HCT116 (cell line): ENCODE results near the gene GTF3C4. TPM values are rescaled to one million over a fixed set of nuclear protein-coding genes. Genes with fewer than 3 reads are reported as not detected.

Experiments used
- ATAC-seq: fragments of 200-7000 bp; cut with Tn5 transposase; 2 replicates; pipeline ENCODE4 v1.9.1; 2020; ENCODE audit warnings: mild to moderate bottlenecking, moderate library complexity
- BruUV-seq: library from RNA; stranded (reverse); fragments of 400-500 nt; replicated peaks from 2 replicates; lab custom pipeline; 2021; lab: Mats Ljungman, UMichigan
- CTCF ChIA-PET: fragments of 300-600 bp; sonication (Branson Sonifier 250); formaldehyde crosslinking; loops from one replicate; lab custom pipeline; 2021; ENCODE audit warnings: antibody characterized with exemption; lab: Charles Lee
- POLR2A ChIA-PET: fragments of 300-600, 350-600 bp; sonication (Branson Sonifier 250); formaldehyde crosslinking; loops from one replicate; lab custom pipeline; 2021; ENCODE audit warnings: antibody characterized with exemption; lab: Charles Lee
- RAD21 ChIA-PET, 2 experiments: fragments of 300-600 bp; sonication (Branson Sonifier 250); formaldehyde crosslinking; loops; one replicate each; lab custom pipeline; 2023; ENCODE audit warnings: low total read pairs in 2 of 2; ENCODE audit not compliant: uncharacterized antibody in 2 of 2, unreplicated experiment in 2 of 2, low non-redundant PET in 1 of 2; lab: Charles Lee
- DNase-seq: peaks from one replicate; pipeline ENCODE4 v3.0.0-alpha.2; 2010; ENCODE audit warnings: low read depth, low spot score
- H2AFZ ChIP-seq: fragments of 200-600 bp; shearing (Covaris generic), sonication (generic); 2 replicates; pipeline ENCODE4 v1.6.1; 2017; ENCODE audit warnings: low read depth, mixed run types, mixed read lengths, antibody characterized with exemption, low read length; ENCODE audit not compliant: poor library complexity, severe bottlenecking
- H3K27ac ChIP-seq: 2 replicates; pipeline ENCODE4 v1.5.1; 2012; ENCODE audit warnings: low read depth, low read length
- H3K27me3 ChIP-seq: fragments of 200-600 bp; sonication (generic); 2 replicates; pipeline ENCODE4 v1.6.1; 2016; ENCODE audit warnings: mixed run types, low read length, mixed read lengths; ENCODE audit not compliant: insufficient read depth
- H3K36me3 ChIP-seq, 2 experiments: fragments of 200-500 bp in 1 of 2; fragments of 200-600 bp in 1 of 2; sonication (Bioruptor generic) in 1 of 2; sonication (generic) in 1 of 2; 2 replicates each; pipeline versions ENCODE4 v1.5.1 to v1.6.1; 2014 to 2016; ENCODE audit warnings: low read length in 2 of 2, inconsistent platforms in 1 of 2, mixed read lengths in 1 of 2, mixed run types in 1 of 2; ENCODE audit not compliant: insufficient read depth in 2 of 2, control insufficient read depth in 1 of 2
- H3K4me1 ChIP-seq, 2 experiments: fragments of 200-600 bp in 1 of 2; sonication (generic) in 1 of 2; 2 replicates each; pipeline versions ENCODE4 v1.5.1 to v1.6.1; 2012 to 2017; ENCODE audit warnings: low read length in 2 of 2, inconsistent platforms in 1 of 2, mild to moderate bottlenecking in 1 of 2, mixed read lengths in 1 of 2, mixed run types in 1 of 2, moderate library complexity in 1 of 2; ENCODE audit not compliant: insufficient read depth in 2 of 2, control insufficient read depth in 1 of 2
- H3K4me2 ChIP-seq: fragments of 200-600 bp; sonication (generic); 2 replicates; pipeline ENCODE4 v1.6.1; 2017; ENCODE audit warnings: mixed run types, low read length, mixed read lengths
- H3K4me3 ChIP-seq, 2 experiments: fragments of 200-600 bp in 1 of 2; sonication (generic) in 1 of 2; replicated peaks in 1 of 2; 2 replicates each; pipeline ENCODE4 v1.5.1; 2011 to 2016; ENCODE audit warnings: low read length in 2 of 2, control low read depth in 1 of 2, low read depth in 1 of 2, mild to moderate bottlenecking in 1 of 2, mixed read lengths in 1 of 2, mixed run types in 1 of 2
- H3K79me2 ChIP-seq: fragments of 200-600 bp; sonication (generic); 2 replicates; pipeline ENCODE4 v1.6.1; 2017; ENCODE audit warnings: mild to moderate bottlenecking, mixed run types, low read length, moderate library complexity, mixed read lengths; ENCODE audit not compliant: insufficient read depth
- H3K9ac ChIP-seq: fragments of 200-600 bp; sonication (generic); 2 replicates; pipeline ENCODE4 v1.6.1; 2016; ENCODE audit warnings: low read length, mixed read lengths
- H3K9me2 ChIP-seq: fragments of 200-600 bp; sonication (generic), shearing (Covaris generic); 2 replicates; pipeline ENCODE4 v1.6.1; 2017; ENCODE audit warnings: mixed run types, mild to moderate bottlenecking, moderate library complexity; ENCODE audit not compliant: insufficient read depth
- H3K9me3 ChIP-seq, 2 experiments: fragments of 200-500 bp in 1 of 2; fragments of 200-600 bp in 1 of 2; sonication (Bioruptor generic) in 1 of 2; sonication (generic) in 1 of 2; 2 replicates each; pipeline ENCODE4 v1.6.1; 2014 to 2017; ENCODE audit warnings: low read length in 2 of 2, mixed read lengths in 2 of 2, inconsistent platforms in 1 of 2, low read depth in 1 of 2, mild to moderate bottlenecking in 1 of 2, mixed run types in 1 of 2, moderate library complexity in 1 of 2; ENCODE audit not compliant: control insufficient read depth in 1 of 2, insufficient read depth in 1 of 2
- H4K20me1 ChIP-seq: fragments of 200-600 bp; sonication (generic), shearing (Covaris generic); 2 replicates; pipeline ENCODE4 v1.6.1; 2017; ENCODE audit warnings: mixed run types, mild to moderate bottlenecking, moderate library complexity; ENCODE audit not compliant: insufficient read depth
- CBX3 ChIP-seq: IDR thresholded peaks from 2 replicates; pipeline ENCODE4 v1.6.1; 2012; ENCODE audit warnings: low read depth
- CEBPB ChIP-seq: IDR thresholded peaks from 2 replicates; pipeline ENCODE4 v1.6.1; 2012; ENCODE audit warnings: low read depth
- ELF1 ChIP-seq: IDR thresholded peaks from 2 replicates; pipeline ENCODE4 v1.6.1; 2012; ENCODE audit warnings: low read depth, borderline replicate concordance
- EZH2phosphoT487 ChIP-seq: fragments of 200-600 bp; IDR thresholded peaks from 2 replicates; pipeline ENCODE4 v1.6.1; 2018; ENCODE audit warnings: antibody characterized with exemption, borderline replicate concordance
- FOSL1 ChIP-seq: IDR thresholded peaks from 2 replicates; pipeline ENCODE4 v1.6.1; 2012; ENCODE audit warnings: low read depth
- JUND ChIP-seq: IDR thresholded peaks from 2 replicates; pipeline ENCODE4 v1.6.1; 2012
- POLR2A ChIP-seq: IDR thresholded peaks from 2 replicates; pipeline ENCODE4 v1.7.0; 2011; ENCODE audit warnings: borderline replicate concordance; ENCODE audit not compliant: insufficient read depth, insufficient read length; ENCODE audit errors: extremely low read depth
- POLR2AphosphoS5 ChIP-seq: IDR thresholded peaks from 2 replicates; pipeline ENCODE4 v1.6.1; 2011; ENCODE audit warnings: mild to moderate bottlenecking, low read depth, low read length, moderate library complexity
- RAD21 ChIP-seq: IDR thresholded peaks from 2 replicates; pipeline ENCODE4 v1.6.1; 2012; ENCODE audit warnings: low read depth, mild to moderate bottlenecking
- SRF ChIP-seq: IDR thresholded peaks from 2 replicates; pipeline ENCODE4 v1.6.1; 2012; ENCODE audit warnings: low read depth
- TCF7L2 ChIP-seq: IDR thresholded peaks from 2 replicates; pipeline ENCODE4 v1.7.0; 2011; ENCODE audit warnings: borderline replicate concordance, inconsistent platforms; ENCODE audit not compliant: insufficient read depth, insufficient read length; ENCODE audit errors: extremely low read depth
- YY1 ChIP-seq: IDR thresholded peaks from 2 replicates; pipeline ENCODE4 v1.6.1; 2011; ENCODE audit warnings: low read length, low read depth, moderate library complexity, mild to moderate bottlenecking; ENCODE audit not compliant: insufficient replicate concordance; ENCODE audit errors: extremely low read depth
- ZFX ChIP-seq: fragments of 450-650 bp; IDR thresholded peaks from 2 replicates; pipeline ENCODE4 v1.6.1; 2017
- ZNF274 ChIP-seq: fragments of 200-500 bp; sonication (Bioruptor generic); IDR thresholded peaks from 2 replicates; pipeline ENCODE4 v1.6.1; 2014; ENCODE audit warnings: mild to moderate bottlenecking, low read depth, low read length, inconsistent platforms
- intact Hi-C: fragments of 100-400 bp; cut with micrococcal nuclease; formaldehyde crosslinking; loops from 2 replicates; pipeline ENCODE4 v1.10.0; 2022
- total RNA-seq: library from RNA; stranded (reverse); gene quantifications from one replicate; pipeline ENCODE4 v1.2.1, GENCODE V29; 2021; ENCODE audit not compliant: unreplicated experiment
- TF ChIP-seq, protein P1 (sequence below): IDR thresholded peaks from 2 replicates; pipeline ENCODE4 v1.6.1; 2012; ENCODE audit warnings: low read depth
- TF ChIP-seq, protein P2 (sequence below): IDR thresholded peaks from 2 replicates; pipeline ENCODE4 v1.6.1; 2012
- TF ChIP-seq, protein P3 (sequence below): IDR thresholded peaks from 2 replicates; pipeline ENCODE4 v1.6.1; 2011; ENCODE audit warnings: mild to moderate bottlenecking, low read length, moderate library complexity; ENCODE audit not compliant: insufficient replicate concordance; ENCODE audit errors: extremely low read depth
- TF ChIP-seq, protein P4 (sequence below): IDR thresholded peaks from 2 replicates; pipeline ENCODE4 v1.6.1; 2012

GTF3C4 gene
- total RNA-seq, 1 experiment from 2014 or later = 26.4 TPM

DNA sequence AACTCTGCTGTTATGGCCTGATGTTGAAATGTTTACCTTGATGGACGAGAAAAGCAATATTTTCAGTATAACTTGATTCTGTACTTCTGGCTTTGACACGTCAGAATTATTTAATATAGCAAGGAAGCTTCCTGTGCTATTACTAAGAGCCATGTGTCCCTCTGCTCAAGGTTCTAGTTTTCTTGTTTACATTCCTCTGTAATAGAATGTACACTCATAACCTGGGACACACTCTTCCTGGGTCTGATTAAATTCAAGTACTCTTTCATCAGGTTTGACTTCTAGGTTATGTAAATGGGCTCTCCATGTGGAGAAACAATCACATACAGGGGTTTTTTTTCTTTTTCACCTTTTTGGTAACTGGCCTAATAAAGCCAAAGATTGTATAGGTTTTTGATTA, 33.1 kb downstream of the GTF3C4 start:
- no peak overlapping the region for H2AFZ ChIP-seq
- ATAC-seq = no peak
- no peak overlapping the region for H3K4me3 ChIP-seq
- BruUV-seq = no TSS peak
- peaks cover under 1 to 1% of the 10 kb centered on the region in 2 experiments; a peak in 2 of 4 replicates for H3K9me3 ChIP-seq
- no peak overlapping the region for H3K9ac ChIP-seq
- H3K27ac ChIP-seq = no peak overlapping the region
- DNase-seq = no peak
- H3K4me2 ChIP-seq = no peak overlapping the region
- H3K4me1 ChIP-seq = no peaks in the 10 kb centered on the region
- ChIA-PET RAD21 (no interaction called here), POLR2A (no interaction called here), CTCF (no interaction called here)
- H3K79me2 ChIP-seq = no peaks in the 10 kb centered on the region
- no peaks in the 10 kb centered on the region for H3K36me3 ChIP-seq
- no peak for TF ChIP-seq POLR2A
- no peak for TF ChIP-seq CEBPB
- TF ChIP-seq POLR2AphosphoS5 = no peak
- TF ChIP-seq TCF7L2 = no peak
- TF ChIP-seq JUND = no peak
- TF ChIP-seq FOSL1 = no peak
- TF ChIP-seq, protein P1, sequence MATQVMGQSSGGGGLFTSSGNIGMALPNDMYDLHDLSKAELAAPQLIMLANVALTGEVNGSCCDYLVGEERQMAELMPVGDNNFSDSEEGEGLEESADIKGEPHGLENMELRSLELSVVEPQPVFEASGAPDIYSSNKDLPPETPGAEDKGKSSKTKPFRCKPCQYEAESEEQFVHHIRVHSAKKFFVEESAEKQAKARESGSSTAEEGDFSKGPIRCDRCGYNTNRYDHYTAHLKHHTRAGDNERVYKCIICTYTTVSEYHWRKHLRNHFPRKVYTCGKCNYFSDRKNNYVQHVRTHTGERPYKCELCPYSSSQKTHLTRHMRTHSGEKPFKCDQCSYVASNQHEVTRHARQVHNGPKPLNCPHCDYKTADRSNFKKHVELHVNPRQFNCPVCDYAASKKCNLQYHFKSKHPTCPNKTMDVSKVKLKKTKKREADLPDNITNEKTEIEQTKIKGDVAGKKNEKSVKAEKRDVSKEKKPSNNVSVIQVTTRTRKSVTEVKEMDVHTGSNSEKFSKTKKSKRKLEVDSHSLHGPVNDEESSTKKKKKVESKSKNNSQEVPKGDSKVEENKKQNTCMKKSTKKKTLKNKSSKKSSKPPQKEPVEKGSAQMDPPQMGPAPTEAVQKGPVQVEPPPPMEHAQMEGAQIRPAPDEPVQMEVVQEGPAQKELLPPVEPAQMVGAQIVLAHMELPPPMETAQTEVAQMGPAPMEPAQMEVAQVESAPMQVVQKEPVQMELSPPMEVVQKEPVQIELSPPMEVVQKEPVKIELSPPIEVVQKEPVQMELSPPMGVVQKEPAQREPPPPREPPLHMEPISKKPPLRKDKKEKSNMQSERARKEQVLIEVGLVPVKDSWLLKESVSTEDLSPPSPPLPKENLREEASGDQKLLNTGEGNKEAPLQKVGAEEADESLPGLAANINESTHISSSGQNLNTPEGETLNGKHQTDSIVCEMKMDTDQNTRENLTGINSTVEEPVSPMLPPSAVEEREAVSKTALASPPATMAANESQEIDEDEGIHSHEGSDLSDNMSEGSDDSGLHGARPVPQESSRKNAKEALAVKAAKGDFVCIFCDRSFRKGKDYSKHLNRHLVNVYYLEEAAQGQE = no peak
- TF ChIP-seq SRF = no peak
- no peak for TF ChIP-seq ZFX
- no peak for TF ChIP-seq EZH2phosphoT487
- TF ChIP-seq, protein P2, sequence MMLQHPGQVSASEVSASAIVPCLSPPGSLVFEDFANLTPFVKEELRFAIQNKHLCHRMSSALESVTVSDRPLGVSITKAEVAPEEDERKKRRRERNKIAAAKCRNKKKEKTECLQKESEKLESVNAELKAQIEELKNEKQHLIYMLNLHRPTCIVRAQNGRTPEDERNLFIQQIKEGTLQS = no peak
- no peak for TF ChIP-seq RAD21
- no peak for TF ChIP-seq ELF1
- TF ChIP-seq, protein P3, sequence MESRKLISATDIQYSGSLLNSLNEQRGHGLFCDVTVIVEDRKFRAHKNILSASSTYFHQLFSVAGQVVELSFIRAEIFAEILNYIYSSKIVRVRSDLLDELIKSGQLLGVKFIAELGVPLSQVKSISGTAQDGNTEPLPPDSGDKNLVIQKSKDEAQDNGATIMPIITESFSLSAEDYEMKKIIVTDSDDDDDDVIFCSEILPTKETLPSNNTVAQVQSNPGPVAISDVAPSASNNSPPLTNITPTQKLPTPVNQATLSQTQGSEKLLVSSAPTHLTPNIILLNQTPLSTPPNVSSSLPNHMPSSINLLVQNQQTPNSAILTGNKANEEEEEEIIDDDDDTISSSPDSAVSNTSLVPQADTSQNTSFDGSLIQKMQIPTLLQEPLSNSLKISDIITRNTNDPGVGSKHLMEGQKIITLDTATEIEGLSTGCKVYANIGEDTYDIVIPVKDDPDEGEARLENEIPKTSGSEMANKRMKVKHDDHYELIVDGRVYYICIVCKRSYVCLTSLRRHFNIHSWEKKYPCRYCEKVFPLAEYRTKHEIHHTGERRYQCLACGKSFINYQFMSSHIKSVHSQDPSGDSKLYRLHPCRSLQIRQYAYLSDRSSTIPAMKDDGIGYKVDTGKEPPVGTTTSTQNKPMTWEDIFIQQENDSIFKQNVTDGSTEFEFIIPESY = no peak
- TF ChIP-seq, protein P4, sequence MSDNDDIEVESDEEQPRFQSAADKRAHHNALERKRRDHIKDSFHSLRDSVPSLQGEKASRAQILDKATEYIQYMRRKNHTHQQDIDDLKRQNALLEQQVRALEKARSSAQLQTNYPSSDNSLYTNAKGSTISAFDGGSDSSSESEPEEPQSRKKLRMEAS = no peak
- TF ChIP-seq YY1 = no peak
- no peak for TF ChIP-seq ZNF274
- TF ChIP-seq CBX3 = no peak
- H3K9me2 ChIP-seq = no peaks in the 10 kb centered on the region
- no peaks in the 10 kb centered on the region for H4K20me1 ChIP-seq
- H3K27me3 ChIP-seq = no peaks in the 10 kb centered on the region
- intact Hi-C loops = no loop called here
